Mesendoderm (in vitro differentiated cells): ENCODE results near the gene RALGPS1.

Source experiments
- DNase-seq: peaks from one replicate; pipeline ENCODE4 v3.0.0; 2013
- H2AK5ac ChIP-seq: 2 replicates; pipeline ENCODE4 v1.6.1; 2013; ENCODE audit warnings: low read length, inconsistent platforms
- H2BK120ac ChIP-seq: 2 replicates; pipeline ENCODE4 v1.6.1; 2013; ENCODE audit warnings: low read depth, mild to moderate bottlenecking, low read length, moderate library complexity, mixed read lengths
- H2BK15ac ChIP-seq: replicated peaks from 2 replicates; pipeline ENCODE4 v1.6.1; 2013; ENCODE audit warnings: low read depth, mild to moderate bottlenecking, moderate library complexity
- H2BK5ac ChIP-seq: 2 replicates; pipeline ENCODE4 v1.6.1; 2013; ENCODE audit warnings: low read length, inconsistent platforms
- H3K18ac ChIP-seq: 2 replicates; pipeline ENCODE4 v1.6.1; 2013; ENCODE audit warnings: mild to moderate bottlenecking, low read length, mixed read lengths
- H3K23ac ChIP-seq: one replicate; pipeline ENCODE4 v1.6.1; 2013; ENCODE audit warnings: low read length
- H3K27ac ChIP-seq: 2 replicates; pipeline ENCODE4 v1.5.1; 2013; ENCODE audit warnings: low read depth, mild to moderate bottlenecking, inconsistent platforms, low read length, moderate library complexity
- H3K27me3 ChIP-seq: 2 replicates; pipeline ENCODE4 v1.6.1; 2013; ENCODE audit warnings: low read length, control low read depth, mild to moderate bottlenecking, inconsistent platforms; ENCODE audit not compliant: insufficient read depth, poor library complexity
- H3K36me3 ChIP-seq: 2 replicates; pipeline ENCODE4 v1.6.1; 2013; ENCODE audit warnings: low read length, inconsistent platforms; ENCODE audit not compliant: control insufficient read depth, insufficient read depth
- H3K4ac ChIP-seq: one replicate; pipeline ENCODE4 v1.6.1; 2013; ENCODE audit warnings: low read depth, mild to moderate bottlenecking, low read length, moderate library complexity
- H3K4me1 ChIP-seq: 2 replicates; pipeline ENCODE4 v1.6.1; 2013; ENCODE audit warnings: low read depth, low read length, inconsistent platforms; ENCODE audit not compliant: control insufficient read depth
- H3K4me2 ChIP-seq: 2 replicates; pipeline ENCODE4 v1.6.1; 2013; ENCODE audit warnings: low read length
- H3K4me3 ChIP-seq: 2 replicates; pipeline ENCODE4 v1.5.1; 2013; ENCODE audit warnings: mild to moderate bottlenecking, low read length
- H3K56ac ChIP-seq: one replicate; pipeline ENCODE4 v1.6.1; 2013; ENCODE audit warnings: low read length
- H3K79me1 ChIP-seq: 2 replicates; pipeline ENCODE4 v1.6.1; 2013; ENCODE audit warnings: low read length, inconsistent platforms
- H3K79me2 ChIP-seq: 2 replicates; pipeline ENCODE4 v1.6.1; 2013; ENCODE audit warnings: mild to moderate bottlenecking, low read length; ENCODE audit not compliant: control insufficient read depth, insufficient read depth
- H3K9ac ChIP-seq: 2 replicates; pipeline ENCODE4 v1.6.1; 2013; ENCODE audit warnings: low read length, inconsistent platforms
- H4K5ac ChIP-seq: one replicate; pipeline ENCODE4 v1.6.1; 2013; ENCODE audit warnings: low read length
- H4K8ac ChIP-seq: one replicate; pipeline ENCODE4 v1.6.1; 2013; ENCODE audit warnings: low read depth, mild to moderate bottlenecking, control low read depth, low read length, moderate library complexity
- WGBS: extraction: QIAGEN DNeasy Blood & Tissue Kit; methylation state at CpG from one replicate; pipeline ENCODE4 v1.1.7; 2013; ENCODE audit warnings: low lambda C conversion rate, missing lambda C conversion rate; ENCODE audit not compliant: insufficient coverage; ENCODE audit errors: extremely low coverage; 5-methylcytosine and 5-hydroxymethylcytosine counted together

RALGPS1 gene

GRCh38 chr9:127011772-127012171 is 97.2 kb downstream of the RALGPS1 start:
- no peak overlapping the region for H3K27ac ChIP-seq
- H3K9ac ChIP-seq = no peak overlapping the region
- H2BK120ac ChIP-seq = no peak overlapping the region
- H3K18ac ChIP-seq = no peak overlapping the region
- no peaks in the 10 kb centered on the region for H3K79me2 ChIP-seq
- no peak overlapping the region for H3K4me2 ChIP-seq
- no peak for DNase-seq
- no peaks in the 10 kb centered on the region for H3K4me1 ChIP-seq
- WGBS = no CpG with 5 or more reads among the region's 6 CpGs
- no peak overlapping the region for H3K4ac ChIP-seq
- H2BK15ac ChIP-seq = no peak overlapping the region
- no peak overlapping the region for H2AK5ac ChIP-seq
- no peak overlapping the region for H4K8ac ChIP-seq
- H2BK5ac ChIP-seq = no peak overlapping the region
- H3K79me1 ChIP-seq = no peaks in the 10 kb centered on the region
- no peaks in the 10 kb centered on the region for H3K36me3 ChIP-seq
- no peak overlapping the region for H4K5ac ChIP-seq
- no peak overlapping the region for H3K23ac ChIP-seq
- no peak overlapping the region for H3K56ac ChIP-seq
- H3K4me3 ChIP-seq = no peak overlapping the region
- H3K27me3 ChIP-seq = no peaks in the 10 kb centered on the region

- Histone ChIP-seq H3K36me3 (no peaks in the 10 kb centered on the region), H3K4ac (no peak overlapping the region), H3K4me1 (no peaks in the 10 kb centered on the region), H3K79me1 (no peaks in the 10 kb centered on the region), H3K9ac (no peak overlapping the region), H2BK5ac (no peak overlapping the region), H3K27me3 (no peaks in the 10 kb centered on the region), H2BK15ac (no peak overlapping the region), H4K5ac (no peak overlapping the region), H3K23ac (no peak overlapping the region), H3K56ac (no peak overlapping the region), H3K79me2 (no peaks in the 10 kb centered on the region), H2AK5ac (no peak overlapping the region), H3K4me3 (no peak overlapping the region), H3K18ac (no peak overlapping the region), H3K27ac (no peak overlapping the region), H2BK120ac (no peak overlapping the region), H3K4me2 (no peak overlapping the region), H4K8ac (no peak overlapping the region)
- no peak for DNase-seq
- WGBS = no CpG with 5 or more reads among the region's 6 CpGs
Observed at GRCh38 chr9:127012250-127012649, 97.7 kb downstream of the RALGPS1 start.

- H3K4me2 ChIP-seq = no peak overlapping the region
- H3K4me3 ChIP-seq = no peak overlapping the region
- H3K27me3 ChIP-seq = no peaks in the 10 kb centered on the region
- no peak overlapping the region for H2BK5ac ChIP-seq
- no peak overlapping the region for H3K18ac ChIP-seq
- no peaks in the 10 kb centered on the region for H3K79me1 ChIP-seq
- no peak overlapping the region for H3K9ac ChIP-seq
- no peaks in the 10 kb centered on the region for H3K79me2 ChIP-seq
- no peak overlapping the region for H4K8ac ChIP-seq
- H3K4ac ChIP-seq = no peak overlapping the region
- H2BK15ac ChIP-seq = no peak overlapping the region
- no peak overlapping the region for H2BK120ac ChIP-seq
- no peak overlapping the region for H3K23ac ChIP-seq
- H4K5ac ChIP-seq = no peak overlapping the region
- no peak for DNase-seq
- H3K36me3 ChIP-seq = no peaks in the 10 kb centered on the region
- no CpG with 5 or more reads among the region's 5 CpGs for WGBS
- H3K27ac ChIP-seq = no peak overlapping the region
- H3K4me1 ChIP-seq = no peaks in the 10 kb centered on the region
- no peak overlapping the region for H3K56ac ChIP-seq
- no peak overlapping the region for H2AK5ac ChIP-seq
Observed at GRCh38 chr9:127013597-127013996, 99.0 kb downstream of the RALGPS1 start.

- no CpG with 5 or more reads among the region's 4 CpGs for WGBS
- H2BK120ac ChIP-seq = no peak overlapping the region
Observed at GRCh38 chr9:127014216-127014909, 99.8 kb downstream of the RALGPS1 start.

GRCh38 chr9:127014910-127015540 is 100.4 kb downstream of the RALGPS1 start:
- no peaks in the 10 kb centered on the region for H3K79me1 ChIP-seq
- no peaks in the 10 kb centered on the region for H3K79me2 ChIP-seq
- H4K5ac ChIP-seq = no peak overlapping the region
- no peak overlapping the region for H4K8ac ChIP-seq
- H3K9ac ChIP-seq = no peak overlapping the region
- no peak overlapping the region for H3K4me3 ChIP-seq
- no peak for DNase-seq
- H3K4ac ChIP-seq = no peak overlapping the region
- no peak overlapping the region for H3K4me2 ChIP-seq
- no peak overlapping the region for H3K27ac ChIP-seq
- H3K23ac ChIP-seq = no peak overlapping the region
- H3K27me3 ChIP-seq = no peaks in the 10 kb centered on the region
- H2AK5ac ChIP-seq = no peak overlapping the region
- no peak overlapping the region for H3K18ac ChIP-seq
- no peak overlapping the region for H2BK120ac ChIP-seq
- WGBS = no CpG with 5 or more reads among the region's 3 CpGs
- H3K56ac ChIP-seq = no peak overlapping the region
- no peaks in the 10 kb centered on the region for H3K4me1 ChIP-seq
- H2BK15ac ChIP-seq = no peak overlapping the region
- H2BK5ac ChIP-seq = no peak overlapping the region
- H3K36me3 ChIP-seq = no peaks in the 10 kb centered on the region

More at GRCh38 chr9:127014216-127014909, 99.8 kb downstream of the RALGPS1 start:
- peak overlapping the region; percentile 68 for H3K23ac ChIP-seq
- H3K36me3 ChIP-seq = no peaks in the 10 kb centered on the region
- H3K27me3 ChIP-seq = no peaks in the 10 kb centered on the region
- H2BK5ac ChIP-seq = no peak overlapping the region
- no peaks in the 10 kb centered on the region for H3K79me1 ChIP-seq
- no peak for DNase-seq
- no peak overlapping the region for H3K27ac ChIP-seq
- no peak overlapping the region for H3K4me2 ChIP-seq
- no peak overlapping the region for H2BK15ac ChIP-seq
- H3K4ac ChIP-seq = no peak overlapping the region
- H4K5ac ChIP-seq = no peak overlapping the region
- H3K18ac ChIP-seq = no peak overlapping the region
- H4K8ac ChIP-seq = no peak overlapping the region
- no peak overlapping the region for H3K9ac ChIP-seq
- H3K4me3 ChIP-seq = no peak overlapping the region
- H2AK5ac ChIP-seq = no peak overlapping the region
- H3K4me1 ChIP-seq = no peaks in the 10 kb centered on the region
- H3K79me2 ChIP-seq = no peaks in the 10 kb centered on the region
- no peak overlapping the region for H3K56ac ChIP-seq
